ENCODE measurements around the gene BTBD6.

BTBD6 gene

DNA sequence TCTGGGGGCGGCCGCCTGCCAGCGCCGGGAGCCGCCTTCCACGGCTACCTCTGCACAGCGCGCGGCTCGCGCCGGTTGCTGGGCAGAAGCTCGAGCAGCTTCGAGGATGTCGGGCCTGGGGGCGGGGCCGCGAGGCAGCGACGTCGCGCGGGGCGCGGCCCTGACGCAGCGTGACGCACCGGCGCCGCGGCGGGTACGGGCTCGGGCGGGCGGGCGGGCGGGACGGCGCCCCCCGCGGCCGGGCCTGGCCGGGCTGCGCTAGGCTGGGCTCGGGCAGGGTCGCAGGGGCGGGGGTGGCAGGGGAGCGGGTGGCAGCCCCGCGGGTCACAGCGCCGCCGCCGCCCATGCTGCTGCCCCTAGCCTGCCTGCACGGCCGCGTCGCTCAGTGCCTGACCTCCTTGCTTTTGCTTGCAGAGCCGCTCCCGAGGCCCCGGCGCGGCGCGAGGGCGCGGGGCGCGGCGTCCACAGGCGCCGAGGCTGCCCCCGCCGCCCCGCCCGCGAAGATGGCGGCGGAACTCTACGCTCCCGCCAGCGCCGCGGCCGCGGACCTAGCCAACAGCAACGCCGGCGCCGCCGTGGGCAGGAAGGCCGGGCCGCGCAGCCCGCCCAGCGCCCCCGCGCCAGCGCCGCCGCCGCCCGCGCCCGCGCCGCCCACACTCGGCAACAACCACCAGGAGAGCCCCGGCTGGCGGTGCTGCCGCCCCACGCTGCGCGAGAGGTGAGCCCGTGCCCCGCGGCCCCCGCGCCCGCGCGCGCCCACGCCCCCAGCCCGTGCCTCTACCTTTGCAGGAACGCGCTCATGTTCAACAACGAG, at the start of gene BTBD6:
TSS of gene BTBD6 (plus strand) at position 166 of the 814 bp plus-strand sequence. CDS start at position 345, 179 bp downstream.
- peak; percentile 85 for DNase-seq

DNA sequence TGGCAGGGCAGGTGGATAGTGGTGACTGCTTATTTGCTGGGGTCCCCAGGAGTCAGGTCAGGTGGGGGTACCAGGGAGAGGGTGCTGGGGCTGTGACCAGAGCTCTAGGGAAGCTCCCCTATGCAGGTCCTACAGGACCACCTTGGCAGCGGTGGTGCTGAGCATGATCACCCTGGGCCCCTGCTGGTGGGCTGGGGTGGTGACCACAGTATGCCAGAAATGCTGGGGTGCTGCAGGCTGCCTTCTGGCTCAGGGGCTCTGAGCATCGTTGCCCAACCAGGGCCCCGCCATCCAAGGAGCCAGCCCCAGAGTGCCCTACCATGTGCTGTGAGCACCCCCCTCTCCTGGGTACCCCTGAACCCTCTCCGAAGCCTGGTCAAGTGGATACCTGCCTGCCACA, 49.7 kb upstream of the BTBD6 start:
- DNase-seq, result no peak

DNA sequence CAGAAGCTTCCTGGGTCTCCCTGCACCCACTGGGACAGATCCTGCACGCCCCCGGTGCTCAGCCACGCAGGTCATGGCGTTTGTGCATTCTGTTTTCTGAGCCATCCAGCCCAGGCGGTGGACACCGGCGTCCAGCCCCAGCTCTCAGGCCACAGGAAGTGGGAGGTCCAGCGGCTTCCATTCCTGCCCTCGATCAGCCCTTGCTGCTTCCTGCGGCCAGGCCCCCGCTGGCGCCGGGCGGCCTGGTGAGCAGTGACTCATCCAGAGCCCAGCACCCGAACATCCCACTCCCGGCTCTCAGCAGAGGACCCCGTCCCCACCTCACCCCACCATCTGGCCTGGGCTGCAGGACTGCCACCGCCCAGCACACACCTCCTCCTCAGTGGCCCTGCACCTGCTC, 49.2 kb upstream of the BTBD6 start:
- no peak for DNase-seq

DNA sequence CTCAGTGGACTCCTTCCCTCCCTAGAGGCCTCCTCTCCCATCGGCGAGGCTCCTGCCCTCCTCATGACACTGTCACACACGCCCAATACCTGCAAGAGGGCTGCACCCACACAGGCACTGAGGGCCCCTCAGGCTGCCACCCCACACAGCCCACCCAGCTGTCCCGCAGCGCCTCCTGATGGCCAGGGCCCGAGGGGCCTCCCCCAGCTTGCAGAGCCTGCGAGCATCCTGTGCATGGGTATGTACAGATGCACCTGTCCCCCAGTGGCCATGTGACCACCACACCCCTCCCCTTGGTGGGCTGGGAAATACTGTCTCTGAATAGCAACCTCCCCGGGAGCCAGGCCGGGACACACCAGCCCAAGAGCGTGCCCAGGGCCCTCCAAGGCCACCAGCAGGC, 48.3 kb upstream of the BTBD6 start:
- DNase-seq, result no peak

DNA sequence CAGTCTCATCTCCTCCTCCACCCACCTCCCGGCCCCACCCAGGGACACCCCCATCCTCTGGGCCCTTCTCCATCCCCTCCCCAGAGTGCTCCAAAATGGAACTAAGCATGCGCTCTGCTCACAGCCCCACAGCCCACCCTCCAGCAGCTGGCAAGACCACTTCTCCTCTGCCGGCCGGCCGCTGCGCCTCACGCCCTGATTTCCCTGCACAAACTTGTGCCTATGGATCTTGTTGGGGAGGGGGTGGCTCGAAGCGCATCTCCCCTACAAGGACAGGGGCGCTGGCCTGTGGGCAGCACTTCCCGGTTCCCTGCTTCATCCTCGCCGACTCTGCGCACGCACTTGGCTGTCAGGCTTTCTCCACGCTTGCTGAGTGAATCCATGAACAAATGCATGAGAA, 47.7 kb upstream of the BTBD6 start:
- DNase-seq, result no peak

DNA sequence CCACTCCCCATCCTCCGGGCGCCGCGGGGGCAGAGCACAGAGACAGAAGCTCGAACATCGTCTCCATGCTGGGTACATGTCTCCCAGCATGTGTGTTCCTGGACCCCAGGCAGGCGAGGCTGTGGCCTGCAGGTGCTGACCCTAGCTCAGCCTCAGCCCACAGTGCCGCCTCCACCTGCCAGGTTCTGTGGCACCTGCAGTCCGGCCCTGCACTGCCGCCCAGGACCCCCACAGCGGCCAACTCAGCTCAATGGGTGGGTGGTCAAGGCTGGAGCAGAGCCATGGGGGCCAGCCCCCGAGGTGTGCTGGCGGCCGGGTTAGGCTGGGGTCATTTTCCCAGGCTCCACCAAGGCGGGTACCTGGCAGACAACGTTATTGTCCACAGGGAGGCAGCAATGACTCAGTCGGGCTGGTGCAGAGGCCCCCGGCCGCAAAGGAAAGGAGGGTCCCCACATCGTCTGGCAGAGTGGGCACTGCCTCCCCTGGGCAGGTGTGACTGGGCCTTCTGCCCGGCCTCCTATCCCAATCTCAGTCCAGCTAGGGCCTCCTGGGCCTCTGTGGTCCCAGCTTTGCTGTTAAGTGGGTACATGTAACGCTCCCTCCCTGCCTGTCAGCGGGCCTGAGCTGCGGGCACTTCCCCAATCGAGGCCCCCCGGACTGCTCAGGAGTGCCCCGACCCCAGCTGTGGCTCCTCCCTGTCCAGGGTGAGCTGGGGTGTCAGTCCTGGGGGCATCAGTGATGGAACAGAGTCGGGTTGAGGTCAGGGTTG, 47.0 kb upstream of the BTBD6 start:
- no peak for DNase-seq

DNA sequence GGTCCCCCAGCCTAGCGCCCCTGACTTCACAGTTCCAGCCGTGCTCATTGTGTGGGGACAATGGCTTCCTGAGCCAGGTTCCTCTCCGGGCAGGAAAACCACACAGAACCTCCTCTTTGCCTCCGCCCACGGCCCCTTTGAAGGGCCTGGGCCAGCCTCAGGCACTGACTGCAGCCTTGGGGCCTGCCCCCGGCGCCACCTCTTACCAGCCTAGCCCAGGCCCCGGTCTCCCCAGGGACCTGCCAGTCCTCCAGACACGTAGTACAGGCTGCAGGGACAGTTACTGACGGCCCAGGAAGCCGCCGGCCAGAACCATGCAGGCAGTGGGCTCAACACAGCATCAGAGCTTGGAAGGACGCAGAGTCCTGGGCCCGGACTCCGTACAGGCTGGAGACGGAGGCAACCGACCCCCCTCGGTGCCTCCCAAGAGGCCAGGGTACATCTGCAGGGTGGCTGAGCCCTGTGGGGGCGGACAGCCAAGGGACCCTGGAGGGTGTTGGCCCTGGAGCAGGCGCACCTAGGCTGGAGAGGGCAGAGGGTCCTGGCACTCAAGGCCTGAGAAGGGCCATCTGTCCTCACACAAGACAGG, 46.3 kb upstream of the BTBD6 start:
- DNase-seq, result peak; percentile 29

DNA sequence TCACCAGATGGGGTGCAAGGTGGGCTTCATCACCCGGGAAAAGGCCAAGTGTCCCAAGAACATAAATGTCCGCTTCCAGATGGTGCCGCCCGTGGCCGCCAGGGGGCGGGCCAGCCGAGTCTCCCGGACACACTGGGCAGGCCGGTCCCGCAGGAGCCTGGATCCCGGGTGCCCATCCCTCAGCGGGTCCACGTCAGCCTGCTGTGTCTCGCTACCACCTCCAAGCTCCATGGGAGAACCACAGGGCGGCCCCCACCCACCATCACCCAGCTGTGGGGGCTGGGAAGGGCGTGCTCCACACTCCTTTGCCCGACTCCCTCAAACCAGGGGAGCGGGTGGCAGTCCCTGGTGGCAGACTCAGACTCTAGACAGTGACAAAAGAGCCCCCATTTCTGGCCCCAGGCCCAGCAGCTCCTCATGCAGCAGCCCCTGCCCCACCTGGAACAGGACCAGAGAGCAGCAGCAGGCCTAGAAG, 45.2 kb upstream of the BTBD6 start:
- DNase-seq, result peak; percentile 67

DNA sequence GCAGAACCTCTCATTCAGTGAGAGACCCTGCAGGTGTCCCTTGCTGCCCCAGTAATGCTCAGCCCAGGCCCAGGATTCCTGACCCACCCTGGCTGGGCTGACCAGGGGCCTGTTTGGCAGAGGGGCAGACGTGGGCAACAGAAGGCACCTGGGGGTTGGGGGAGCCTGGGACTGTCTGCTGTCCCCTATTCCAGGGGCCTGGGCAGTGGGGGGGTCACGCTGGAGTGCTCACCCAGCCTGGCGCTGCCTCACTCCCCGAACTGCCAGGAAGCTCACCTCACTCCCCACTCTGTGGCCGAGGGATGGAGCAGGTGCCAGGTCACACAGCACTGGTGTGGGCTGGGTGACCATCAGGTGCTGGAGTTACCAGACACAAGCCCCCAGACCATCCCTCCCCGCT, 44.6 kb upstream of the BTBD6 start:
- no peak for DNase-seq

DNA sequence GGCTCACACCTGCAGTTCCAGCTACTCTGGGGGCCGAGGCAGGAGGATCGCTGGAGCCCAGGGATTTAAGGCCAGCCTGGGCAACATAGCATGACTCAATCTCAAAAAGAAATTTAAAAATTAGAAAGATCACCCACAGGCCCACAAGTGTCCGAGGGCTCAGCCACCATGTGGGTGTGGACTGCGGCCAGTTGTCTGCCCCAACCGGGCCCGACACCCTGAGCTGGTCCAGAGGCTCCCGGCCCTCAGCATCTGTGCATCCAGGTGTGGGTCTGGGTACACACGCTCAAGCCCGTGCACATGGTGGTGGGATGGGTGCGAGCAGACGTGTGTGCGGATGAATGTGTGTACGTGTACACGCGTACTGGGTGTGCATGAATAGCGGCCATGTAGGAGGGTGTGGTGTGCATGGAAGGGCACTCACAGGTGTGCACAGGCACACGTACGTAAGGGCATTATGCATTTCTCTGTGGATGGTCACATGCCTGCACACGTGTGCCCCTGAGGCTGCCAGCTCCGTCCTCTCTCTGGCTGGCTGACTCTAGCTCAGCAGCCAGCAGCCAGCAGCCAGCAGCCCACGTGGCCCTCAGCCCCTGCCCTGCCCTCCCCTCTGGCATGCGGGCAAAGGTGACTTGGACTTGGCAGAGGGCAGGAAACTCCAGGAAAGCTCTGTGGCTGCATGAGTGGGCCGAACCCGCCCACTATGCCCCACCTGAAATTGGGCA, 44.0 kb upstream of the BTBD6 start:
- no peak for DNase-seq

DNA sequence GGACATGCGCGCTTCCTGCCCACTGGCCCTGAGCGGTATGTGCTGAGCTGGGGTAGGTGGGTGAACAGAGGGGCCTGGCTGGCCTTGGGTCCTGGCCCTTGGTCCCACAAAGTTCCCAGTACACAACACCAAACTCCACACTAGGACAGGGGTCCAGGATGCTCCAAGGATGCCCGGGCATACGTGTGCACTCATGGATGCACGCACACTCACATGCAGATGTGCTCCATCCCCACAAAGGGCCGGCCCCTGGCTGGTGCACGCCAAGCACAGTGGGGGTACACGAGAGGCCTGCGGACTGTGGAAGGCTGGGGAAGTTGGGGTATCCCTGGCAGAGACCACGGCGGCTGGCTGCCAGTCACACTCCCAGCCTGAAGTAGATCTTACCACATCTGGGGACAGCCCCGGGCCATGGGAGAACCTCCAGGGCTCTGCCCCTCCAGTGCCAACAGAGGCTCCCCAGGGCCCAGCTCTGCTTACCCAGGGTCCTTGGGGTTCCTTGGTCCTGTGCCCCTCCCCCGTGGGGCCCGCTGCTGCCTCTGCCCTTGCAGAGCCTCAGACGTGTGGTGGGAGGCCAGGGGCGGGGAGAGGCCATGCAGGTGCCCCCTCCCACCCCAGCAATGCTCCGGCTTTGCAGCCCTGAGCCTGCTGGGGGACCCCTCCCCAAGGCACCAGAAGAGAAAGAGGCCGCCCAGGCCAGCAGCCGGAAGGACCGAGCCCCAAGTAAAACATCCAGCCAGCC, 43.2 kb upstream of the BTBD6 start:
- no peak for DNase-seq

DNA sequence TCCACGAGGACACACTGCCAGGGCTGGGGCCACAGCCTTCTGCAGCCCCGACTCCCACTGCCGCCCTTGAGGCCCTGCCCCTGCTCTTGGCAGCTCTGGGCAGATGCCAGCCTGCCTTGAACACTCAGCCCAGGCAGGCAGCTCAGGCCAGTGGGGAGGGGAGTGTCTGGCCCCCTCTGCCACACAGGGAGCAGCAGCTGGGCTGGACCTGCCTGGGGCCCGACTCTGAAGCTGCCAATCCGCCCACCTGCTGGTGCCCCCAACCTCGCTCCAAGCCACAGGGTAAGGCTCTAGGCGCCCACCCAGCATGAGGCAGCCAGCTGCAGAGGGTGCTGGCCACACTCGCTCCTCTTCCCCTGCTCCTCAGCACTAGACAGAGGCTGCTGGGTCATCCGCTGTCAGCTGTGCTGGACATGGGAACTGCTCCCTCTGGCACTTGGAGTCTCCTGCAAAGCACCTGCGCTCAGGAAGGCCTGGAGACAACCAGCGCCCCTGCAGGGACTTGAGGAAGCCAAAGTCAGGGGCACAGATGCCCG, 42.6 kb upstream of the BTBD6 start:
- DNase-seq, result no peak

DNA sequence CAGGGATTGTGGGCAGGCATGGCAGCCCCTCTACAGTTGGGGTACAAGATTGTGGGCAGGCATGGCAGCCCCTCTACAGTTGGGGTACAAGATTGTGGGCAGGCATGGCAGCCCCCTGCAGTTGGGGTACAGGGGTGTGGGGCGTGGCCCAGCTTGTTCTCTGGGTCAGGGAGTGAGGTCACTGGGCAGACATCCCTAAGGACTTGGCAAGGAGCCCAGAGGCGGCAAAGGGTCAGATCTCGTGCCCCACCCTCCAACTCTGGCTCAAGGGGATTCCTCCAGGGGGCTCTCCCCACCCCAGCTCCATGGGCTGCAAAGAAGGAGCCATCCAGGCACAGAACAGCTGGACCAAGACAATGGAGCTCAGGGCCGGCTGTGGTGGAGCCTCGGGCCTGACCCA, 41.5 kb upstream of the BTBD6 start:
- no peak for DNase-seq

DNA sequence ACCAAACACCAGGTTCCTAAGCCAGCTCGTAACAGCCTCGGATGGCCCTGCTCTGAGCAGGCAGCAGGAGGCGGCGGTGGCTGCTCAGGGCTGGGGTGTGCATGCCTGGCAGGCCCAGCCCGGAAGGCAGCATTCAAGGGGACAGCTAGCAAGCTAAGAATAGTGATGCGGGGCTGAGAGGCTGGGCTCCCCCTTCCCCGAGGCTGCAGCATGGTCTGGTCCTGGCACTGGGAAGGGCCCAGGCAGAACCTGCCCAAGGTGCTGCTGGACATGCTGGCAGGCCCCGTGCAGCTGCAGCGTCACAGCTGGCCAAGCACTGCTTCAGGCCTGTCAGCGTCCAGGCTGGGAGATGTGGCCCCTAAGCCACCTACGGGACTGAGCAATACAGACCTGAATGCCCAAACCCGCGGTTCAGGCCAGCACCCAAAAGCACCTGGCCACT, 40.9 kb upstream of the BTBD6 start:
- DNase-seq, result no peak

DNA sequence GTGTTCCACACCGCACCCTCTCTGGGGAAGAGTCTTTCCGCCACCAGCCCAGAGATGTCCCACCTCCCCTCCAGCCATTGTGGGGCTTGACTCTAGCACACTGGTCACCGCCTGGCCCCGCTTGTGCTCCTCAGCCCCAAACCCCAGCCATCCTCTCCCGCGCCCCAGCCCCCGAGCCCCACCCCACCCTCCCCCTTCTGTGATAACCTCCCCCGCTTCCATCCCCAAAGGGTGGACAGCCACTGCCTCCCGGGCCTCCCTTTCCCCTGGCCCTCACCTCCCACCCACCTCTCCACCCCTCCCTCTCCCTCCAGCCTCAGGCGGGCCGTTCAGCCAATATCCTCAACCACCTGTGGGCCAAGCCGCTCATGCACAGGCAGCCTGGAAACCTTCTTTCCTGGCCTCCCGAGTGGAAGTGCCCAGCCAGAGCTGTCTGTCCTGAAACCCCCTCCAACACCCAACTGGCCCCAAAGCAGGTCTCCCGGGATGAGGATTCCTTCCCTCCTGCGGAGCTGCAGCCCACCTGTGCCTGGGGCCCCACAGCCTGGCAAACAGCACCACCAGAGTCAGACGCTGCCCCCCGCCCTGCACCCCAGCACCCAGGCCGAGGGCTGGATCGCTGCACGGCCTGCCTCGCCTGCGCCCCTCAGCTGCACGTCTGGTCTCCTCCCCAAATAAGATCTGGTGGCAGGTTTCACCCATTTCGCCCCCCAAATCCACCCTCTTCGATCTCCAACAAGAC, 40.2 kb upstream of the BTBD6 start:
- DNase-seq, result no peak

DNA sequence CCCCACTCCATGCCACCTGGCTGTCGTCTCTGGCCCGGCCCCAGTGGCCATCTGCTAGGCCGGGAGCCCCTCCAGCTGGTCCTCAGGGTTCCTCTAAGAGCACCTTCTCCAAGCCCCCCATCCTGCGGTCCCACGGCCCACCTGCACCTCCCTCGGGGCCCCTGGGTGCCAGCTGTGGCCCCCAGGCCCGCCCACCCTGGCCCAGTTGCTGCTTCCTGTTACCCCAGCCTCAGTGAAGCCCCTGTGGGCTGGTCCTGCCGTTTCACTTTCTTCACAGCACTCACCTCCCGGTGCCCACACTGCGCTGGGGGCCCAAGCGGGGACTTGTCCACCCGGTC, 39.6 kb upstream of the BTBD6 start:
- no peak for DNase-seq

DNA sequence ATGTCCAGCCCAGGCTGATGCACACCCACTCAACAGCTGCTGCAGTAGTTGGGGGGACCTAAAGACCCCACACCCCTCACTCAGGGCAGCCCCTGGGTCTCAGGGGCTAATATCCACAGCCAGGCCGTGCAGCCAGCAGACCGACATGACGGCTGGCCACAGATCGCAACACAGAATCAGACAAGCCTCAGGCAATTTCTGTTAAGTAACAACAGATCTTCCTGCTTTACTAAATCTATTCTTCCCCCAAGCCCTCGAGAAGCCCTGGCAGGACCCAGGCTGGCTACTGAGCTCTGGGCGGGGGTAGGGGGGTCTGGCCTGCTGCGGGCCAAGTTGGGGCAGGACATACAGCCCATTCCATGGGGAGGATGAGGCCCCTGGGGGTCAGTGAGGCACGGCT, 39.2 kb upstream of the BTBD6 start:
- no peak for DNase-seq

DNA sequence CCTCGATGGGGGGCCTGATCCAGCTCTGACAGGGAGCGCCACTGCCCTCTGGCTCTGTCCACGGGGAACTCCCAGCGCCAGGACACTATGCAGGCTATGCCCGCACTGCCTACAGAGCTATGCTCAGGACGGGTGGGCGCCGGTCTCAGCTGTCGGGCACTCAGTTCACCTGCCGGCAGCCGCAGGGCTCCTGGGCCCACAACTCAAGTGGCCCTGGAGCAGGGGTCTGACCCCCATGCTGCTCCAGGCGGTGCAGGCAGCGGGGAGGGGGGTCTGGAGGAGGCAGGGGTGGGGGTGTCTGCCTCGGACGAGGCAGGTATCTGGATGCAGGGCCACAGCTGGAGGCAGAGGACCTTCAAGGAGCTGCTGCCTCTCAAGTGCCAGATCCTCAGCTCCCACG, 38.7 kb upstream of the BTBD6 start:
- DNase-seq, result no peak

DNA sequence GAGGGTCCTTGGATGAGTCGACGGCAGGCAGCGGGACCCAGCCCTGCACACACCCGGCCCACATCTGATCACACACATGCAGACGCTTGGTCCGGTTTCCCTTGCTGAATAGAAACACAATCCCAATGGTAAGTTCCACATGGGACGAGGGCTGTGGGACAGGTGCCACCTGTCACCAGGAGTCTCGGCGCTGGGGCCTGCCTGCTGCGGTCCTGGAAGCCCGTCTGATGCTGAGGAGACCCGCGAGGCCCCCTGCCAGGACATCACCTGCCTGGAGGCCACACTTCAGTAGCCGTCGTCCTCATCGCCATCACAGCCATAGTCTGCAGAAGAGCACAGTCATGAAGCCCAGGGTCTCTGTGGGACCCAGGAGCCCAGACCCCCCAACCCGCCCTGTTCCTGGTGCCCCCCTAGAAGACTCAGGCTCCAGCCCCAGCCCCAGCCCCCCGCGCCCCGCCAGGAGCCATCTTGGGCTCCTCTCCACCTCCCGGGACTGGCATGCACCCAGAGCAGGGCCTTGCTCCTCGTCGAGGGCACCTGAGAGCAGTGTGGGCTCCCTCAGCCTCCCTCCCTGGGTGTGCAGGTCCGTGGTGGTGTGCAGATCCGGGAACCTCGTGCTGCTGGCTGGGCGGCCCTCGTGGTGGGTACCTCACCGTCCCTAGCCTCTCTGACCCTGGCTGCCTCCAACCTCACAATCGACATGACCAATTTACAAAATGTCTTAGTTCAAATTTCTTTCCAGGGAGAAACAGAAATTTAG, 37.9 kb upstream of the BTBD6 start:
- no peak for DNase-seq

DNA sequence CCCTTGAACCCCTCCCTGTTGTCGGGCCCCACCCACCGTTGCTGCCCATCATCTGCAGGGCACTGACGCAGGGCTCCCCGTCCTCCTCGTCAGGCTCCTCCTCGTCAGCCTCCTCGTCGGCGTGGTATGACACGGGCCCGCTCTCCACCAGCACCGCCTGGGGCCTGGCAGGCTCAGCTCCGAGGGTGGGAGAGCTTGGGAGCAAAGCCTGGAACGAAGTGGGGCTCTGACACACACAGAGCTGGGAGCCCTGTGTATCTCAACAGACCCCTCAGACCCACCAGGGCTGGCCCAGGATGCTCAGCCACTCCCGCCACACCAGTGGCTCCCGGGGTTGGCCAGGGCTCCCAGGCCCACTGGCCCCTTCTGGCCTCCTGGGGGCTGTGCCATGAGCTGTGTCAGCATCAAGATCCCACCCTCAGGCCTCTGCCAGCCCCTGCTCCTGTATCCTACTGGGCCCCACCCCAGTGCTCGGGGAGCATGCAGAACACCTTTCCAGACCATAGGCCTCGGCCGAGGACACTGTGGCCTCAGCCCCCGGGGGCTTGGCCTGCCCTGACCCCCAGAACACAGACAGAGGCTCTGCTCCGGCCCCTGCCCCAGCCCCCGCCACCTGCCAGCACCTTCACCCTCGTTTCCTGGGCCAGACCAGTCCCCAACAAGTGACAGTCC, 37.1 kb upstream of the BTBD6 start:
- DNase-seq, result no peak
